ENCODE data around the gene MTA3.

Gene MTA3

DNA sequence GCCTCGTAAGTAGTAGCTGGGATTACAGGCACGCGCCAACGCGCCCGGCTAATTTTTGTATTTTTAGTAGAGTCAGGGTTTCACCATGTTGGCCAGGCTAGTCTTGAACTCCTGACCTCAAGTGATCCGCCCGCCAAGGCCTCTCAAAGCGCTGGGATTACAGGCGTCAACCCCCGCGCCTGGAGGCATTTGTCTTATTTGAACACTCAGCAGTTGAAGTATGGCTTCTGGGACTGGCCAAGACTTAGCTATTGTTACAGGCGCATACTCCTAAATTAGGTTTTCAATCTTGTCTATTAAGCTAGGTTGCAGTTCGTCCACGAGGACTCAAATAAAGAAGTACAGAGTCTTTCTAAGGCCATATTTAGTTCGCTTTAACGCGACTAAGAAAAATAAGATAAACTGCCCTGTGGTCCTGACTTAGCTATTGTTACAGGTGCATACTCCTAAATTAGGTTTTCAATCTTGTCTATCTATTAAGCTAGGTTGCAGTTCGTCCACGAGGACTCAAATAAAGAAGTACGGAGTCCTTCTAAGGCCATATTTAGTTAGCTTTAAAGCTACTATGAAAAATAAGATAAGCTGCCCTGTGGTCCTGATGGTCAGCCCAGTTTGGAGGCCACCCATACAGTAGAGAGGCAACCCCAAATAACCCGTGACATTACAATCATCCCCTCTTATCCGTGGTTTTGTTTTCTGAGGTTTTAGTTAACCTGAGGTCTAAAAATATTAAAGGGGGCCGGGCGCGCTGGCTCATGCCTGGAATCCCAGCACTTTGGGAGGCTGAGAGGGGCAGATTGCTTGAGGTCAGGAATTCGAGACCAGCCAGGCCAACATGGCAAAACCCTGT lies 20.8 kb upstream of the MTA3 start:
- no peaks in the 10 kb centered on the region for H3K79me2 ChIP-seq

DNA sequence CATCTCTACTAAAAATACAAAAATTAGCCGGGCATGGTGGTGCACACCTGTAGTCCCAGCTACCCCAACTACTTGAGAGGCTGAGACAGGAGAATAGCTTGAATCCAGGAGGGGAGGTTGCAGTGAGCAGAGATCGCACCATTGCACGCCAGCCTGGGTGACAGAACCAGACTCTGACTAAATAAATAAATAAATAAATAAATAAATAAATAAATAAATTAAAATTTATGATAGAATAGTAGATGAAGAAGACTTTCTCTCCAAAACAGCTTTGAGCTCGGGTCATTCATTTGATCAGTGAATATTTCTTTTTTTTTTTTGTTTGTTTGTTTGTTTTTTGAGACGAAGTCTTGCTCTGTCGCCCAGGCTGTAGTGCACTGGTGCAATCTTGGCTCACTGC lies 17.6 kb upstream of the MTA3 start:
- no peak overlapping the region for H3K4me3 ChIP-seq (ENCODE audit: low read depth, low read length)
- H3K36me3 ChIP-seq (ENCODE audit: control insufficient read depth, insufficient read depth, low read length) = no peaks in the 10 kb centered on the region
- H3K9ac ChIP-seq = no peak overlapping the region
- no peaks in the 10 kb centered on the region for H3K9me3 ChIP-seq (ENCODE audit: control insufficient read depth, low read length)
- TF ChIP-seq, protein P1, sequence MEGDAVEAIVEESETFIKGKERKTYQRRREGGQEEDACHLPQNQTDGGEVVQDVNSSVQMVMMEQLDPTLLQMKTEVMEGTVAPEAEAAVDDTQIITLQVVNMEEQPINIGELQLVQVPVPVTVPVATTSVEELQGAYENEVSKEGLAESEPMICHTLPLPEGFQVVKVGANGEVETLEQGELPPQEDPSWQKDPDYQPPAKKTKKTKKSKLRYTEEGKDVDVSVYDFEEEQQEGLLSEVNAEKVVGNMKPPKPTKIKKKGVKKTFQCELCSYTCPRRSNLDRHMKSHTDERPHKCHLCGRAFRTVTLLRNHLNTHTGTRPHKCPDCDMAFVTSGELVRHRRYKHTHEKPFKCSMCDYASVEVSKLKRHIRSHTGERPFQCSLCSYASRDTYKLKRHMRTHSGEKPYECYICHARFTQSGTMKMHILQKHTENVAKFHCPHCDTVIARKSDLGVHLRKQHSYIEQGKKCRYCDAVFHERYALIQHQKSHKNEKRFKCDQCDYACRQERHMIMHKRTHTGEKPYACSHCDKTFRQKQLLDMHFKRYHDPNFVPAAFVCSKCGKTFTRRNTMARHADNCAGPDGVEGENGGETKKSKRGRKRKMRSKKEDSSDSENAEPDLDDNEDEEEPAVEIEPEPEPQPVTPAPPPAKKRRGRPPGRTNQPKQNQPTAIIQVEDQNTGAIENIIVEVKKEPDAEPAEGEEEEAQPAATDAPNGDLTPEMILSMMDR (IDR thresholded peaks at IDR 0.05) = no peak
- no peak overlapping the region for H3K4me2 ChIP-seq (ENCODE audit: low read length)
- no peak overlapping the region for H2AFZ ChIP-seq
- H3K27me3 ChIP-seq (ENCODE audit: control insufficient read depth, insufficient read depth, low read length) = no peaks in the 10 kb centered on the region
- no peaks in the 10 kb centered on the region for H3K79me2 ChIP-seq
- no peaks in the 10 kb centered on the region for H3K4me1 ChIP-seq
- no peak overlapping the region for H3K27ac ChIP-seq

More for the DNA sequence above, 20.8 kb upstream of the MTA3 start:
- no peak overlapping the region for H3K9ac ChIP-seq
- no peaks in the 10 kb centered on the region for H3K27me3 ChIP-seq (ENCODE audit: control insufficient read depth, insufficient read depth, low read length)
- H3K4me2 ChIP-seq (ENCODE audit: low read length) = no peak overlapping the region
- no peaks in the 10 kb centered on the region for H3K9me3 ChIP-seq (ENCODE audit: control insufficient read depth, low read length)
- no peak overlapping the region for H3K4me3 ChIP-seq (ENCODE audit: low read depth, low read length)
- H3K36me3 ChIP-seq (ENCODE audit: control insufficient read depth, insufficient read depth, low read length) = no peaks in the 10 kb centered on the region
- H3K4me1 ChIP-seq = no peaks in the 10 kb centered on the region
- TF ChIP-seq, protein P1 (IDR thresholded peaks at IDR 0.05) = no peak
- H3K27ac ChIP-seq = no peak overlapping the region
- no peak overlapping the region for H2AFZ ChIP-seq

DNA sequence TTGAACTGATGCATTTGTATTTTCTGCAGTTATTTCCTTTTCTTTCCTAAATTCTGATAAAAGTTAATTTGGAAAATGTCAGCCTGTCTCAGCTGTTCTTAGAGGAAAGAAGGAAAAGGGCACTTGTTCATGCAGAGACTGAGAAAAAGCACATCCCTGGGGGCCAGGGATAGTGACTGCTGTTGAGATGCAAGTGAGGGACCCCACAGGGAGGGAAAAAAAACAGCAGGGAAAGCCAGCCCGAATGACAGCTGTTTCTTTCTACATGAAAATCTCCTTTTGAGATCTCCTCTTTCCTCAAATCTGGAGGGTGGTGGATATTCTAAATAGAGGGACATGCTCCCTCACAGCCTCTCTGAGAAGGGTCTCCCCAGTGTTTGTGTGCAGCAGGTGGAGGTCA lies 14.0 kb upstream of the MTA3 start:
- H3K4me3 ChIP-seq (ENCODE audit: low read depth, low read length) = no peak overlapping the region
- no peaks in the 10 kb centered on the region for H3K27me3 ChIP-seq (ENCODE audit: control insufficient read depth, insufficient read depth, low read length)
- H2AFZ ChIP-seq = no peak overlapping the region
- no peak overlapping the region for H3K4me2 ChIP-seq (ENCODE audit: low read length)
- H3K79me2 ChIP-seq = no peaks in the 10 kb centered on the region
- H3K27ac ChIP-seq = no peak overlapping the region
- TF ChIP-seq, protein P1 (IDR thresholded peaks at IDR 0.05) = no peak
- no peak overlapping the region for H3K9ac ChIP-seq
- H3K36me3 ChIP-seq (ENCODE audit: control insufficient read depth, insufficient read depth, low read length) = no peaks in the 10 kb centered on the region
- H3K9me3 ChIP-seq (ENCODE audit: control insufficient read depth, low read length) = no peaks in the 10 kb centered on the region
- H3K4me1 ChIP-seq = no peaks in the 10 kb centered on the region

DNA sequence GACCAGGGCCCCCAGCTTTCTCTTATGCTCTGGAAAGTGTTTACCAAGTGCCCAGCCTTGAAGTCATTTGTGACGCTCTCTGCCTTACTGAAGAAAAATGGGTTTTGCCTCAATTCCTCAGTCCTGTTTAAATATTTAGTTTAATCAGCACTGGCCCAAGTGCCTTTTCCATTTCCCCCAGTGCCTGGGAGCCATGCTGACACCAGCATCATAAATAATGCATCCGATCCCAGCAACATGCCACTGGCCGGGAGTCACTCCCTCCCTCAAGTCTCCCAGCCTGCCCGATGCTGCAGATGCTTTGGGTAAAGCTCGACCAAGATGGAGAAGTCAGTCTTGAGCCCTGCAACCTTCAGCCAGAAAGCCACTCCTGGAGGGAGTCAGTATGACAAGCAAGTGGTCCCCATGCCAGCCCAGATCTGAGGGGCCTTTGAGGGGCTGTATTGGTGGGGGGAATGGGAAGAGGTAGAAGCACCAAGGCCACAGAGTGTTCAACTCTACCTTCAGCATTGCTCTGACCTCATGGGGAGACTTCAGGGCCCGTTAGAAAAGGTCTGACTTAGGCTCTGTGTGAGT lies 12.0 kb upstream of the MTA3 start:
- Histone ChIP-seq H3K4me1 (no peaks in the 10 kb centered on the region), H3K9me3 (ENCODE audit: control insufficient read depth, low read length) (no peaks in the 10 kb centered on the region), H3K27ac (no peak overlapping the region), H3K4me2 (ENCODE audit: low read length) (no peak overlapping the region), H3K4me3 (ENCODE audit: low read depth, low read length) (no peak overlapping the region), H3K79me2 (no peaks in the 10 kb centered on the region), H3K36me3 (ENCODE audit: control insufficient read depth, insufficient read depth, low read length) (no peaks in the 10 kb centered on the region), H3K27me3 (ENCODE audit: control insufficient read depth, insufficient read depth, low read length) (no peaks in the 10 kb centered on the region), H3K9ac (no peak overlapping the region), H2AFZ (no peak overlapping the region)
- TF ChIP-seq, protein P1 (IDR thresholded peaks at IDR 0.05) = no peak

Data from parathyroid adenoma (tissue), 2 donors.